ENCODE measurements around the gene SERTM1. TPM values are rescaled to one million over a fixed set of nuclear protein-coding genes. Genes with fewer than 3 reads are reported as not detected.

SERTM1 gene
- total RNA-seq, 2 experiments from 2014 or later = not detected

Other genes with a start within 250 kb of the SERTM1 start
- gene CCNA1, start 241.5 kb upstream of the SERTM1 start, total RNA-seq = under 1 TPM; 0.37 to 0.47 TPM
- 10 to 100 TPM; 12.8 to 13.9 TPM for gene RFXAP, start 145.2 kb downstream of the SERTM1 start, total RNA-seq
- gene SMAD9, start 246.2 kb downstream of the SERTM1 start, total RNA-seq = not detected